8988T (cell line): ENCODE data around the gene ZSCAN9.

Experiments used
- DNase-seq: peaks from one replicate; pipeline ENCODE4 v3.0.0; 2011

Gene ZSCAN9

DNA sequence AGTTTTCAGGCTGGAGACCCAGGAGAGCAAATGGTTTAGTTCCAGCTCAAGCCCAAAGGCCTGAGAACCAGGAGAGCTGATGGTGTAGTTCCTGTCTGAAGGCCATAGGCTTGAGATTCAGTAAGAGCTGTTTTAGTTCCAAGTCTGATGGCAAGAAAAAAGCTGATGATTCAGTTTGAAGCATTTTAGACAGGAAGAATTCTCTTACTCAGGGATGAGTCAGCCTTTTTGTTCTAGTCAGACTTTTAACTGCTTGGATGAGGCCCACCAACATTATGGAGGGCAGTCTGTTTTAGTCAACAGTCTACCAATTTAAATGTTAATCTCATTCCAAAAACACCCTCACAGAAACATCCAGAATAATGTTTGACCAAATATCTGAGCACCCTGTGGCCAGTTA, 44.4 kb downstream of the ZSCAN9 start:
- peak; percentile 31 for DNase-seq

DNA sequence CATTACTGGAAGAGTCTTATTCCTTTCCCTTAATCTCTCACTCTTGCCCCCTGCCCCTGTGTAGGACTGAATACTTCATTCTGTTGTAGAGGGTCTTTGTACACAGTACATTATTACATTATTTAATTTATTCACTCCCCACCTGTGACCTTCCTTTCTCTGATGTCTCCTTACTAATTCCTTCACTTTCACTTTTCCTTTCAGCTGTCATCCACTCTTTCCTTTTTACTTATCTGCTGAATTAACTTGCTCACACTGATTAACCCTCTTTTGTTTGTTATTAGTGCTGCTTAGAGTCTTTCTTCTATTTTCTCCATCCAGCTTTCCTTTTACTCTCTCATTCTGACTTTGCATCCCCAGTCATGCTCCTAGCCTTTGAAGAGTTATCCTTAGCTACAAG, 49.8 kb downstream of the ZSCAN9 start:
- DNase-seq: no peak

- no peak for DNase-seq
Observed at GRCh38 chr6:28277746-28278145, 52.7 kb downstream of the ZSCAN9 start.

DNA sequence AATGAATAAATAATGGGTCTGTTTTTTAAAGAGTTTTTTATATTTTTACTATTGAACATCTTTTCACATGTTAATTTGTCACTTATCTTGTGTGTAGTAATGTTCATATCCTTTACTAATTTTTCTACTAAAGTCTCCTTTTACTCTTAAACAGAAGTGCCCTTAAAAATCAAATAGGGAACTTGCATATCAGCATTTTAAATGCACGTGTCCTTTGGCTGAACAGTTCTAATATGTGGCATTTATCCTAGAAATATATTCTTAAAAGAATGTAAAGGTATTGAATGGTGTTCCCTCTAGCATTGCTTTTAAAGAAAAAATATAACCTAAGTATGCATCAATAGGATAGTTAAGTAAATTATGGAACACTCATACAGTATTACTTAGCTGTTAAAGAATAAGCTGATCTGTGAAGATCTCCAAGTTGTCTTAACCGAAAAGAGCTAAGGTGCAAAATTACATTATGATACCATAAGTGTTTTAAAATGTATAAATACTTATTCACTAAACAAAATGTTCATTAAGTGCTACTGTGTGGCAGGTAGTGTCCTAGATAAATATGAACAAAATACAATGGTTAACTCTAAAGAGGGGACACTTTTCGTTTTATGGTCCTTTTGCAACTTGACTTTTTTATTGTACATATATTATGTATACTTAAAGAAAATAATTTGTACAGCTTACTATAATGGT, 55.7 kb downstream of the ZSCAN9 start:
- DNase-seq: no peak

DNA sequence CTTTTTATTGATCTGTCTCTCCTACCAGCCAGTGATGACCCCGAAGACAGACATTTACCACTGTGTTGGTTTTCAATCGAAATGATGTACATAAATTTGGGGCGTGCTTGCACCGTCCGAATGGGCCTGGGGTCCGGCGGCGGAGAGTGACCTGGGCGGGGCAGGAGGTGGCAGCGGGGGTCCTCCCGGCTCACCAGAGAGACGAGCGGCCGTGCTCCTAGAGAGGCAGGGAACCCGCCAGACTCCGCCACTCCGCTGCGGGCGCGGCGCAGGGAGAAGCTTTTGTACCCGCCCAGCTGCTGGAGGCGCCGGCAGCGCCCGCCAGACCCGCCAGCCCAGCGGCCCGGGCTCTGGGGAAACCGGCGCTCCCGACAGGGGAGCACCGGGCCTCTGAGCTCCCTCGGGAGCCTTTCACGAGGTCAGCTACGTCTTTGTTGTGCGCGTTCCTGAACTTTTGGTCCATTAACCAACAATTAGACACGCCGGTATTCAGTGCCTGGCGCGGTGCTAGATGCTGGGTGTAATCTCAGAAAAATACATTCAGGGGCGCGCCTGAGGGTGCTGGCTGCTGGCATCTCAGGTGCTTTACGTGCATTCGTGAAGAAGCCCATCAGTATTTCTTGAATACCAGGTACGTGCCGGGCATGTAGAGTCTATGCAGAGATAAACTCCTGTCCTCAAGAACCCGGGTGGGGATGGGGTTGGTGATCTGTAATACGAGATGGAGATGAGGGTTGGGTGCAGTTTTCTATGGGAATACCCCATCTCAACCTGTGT, 56.4 kb downstream of the ZSCAN9 start, which contains the start of gene PGBD1:
TSS of gene PGBD1 (plus strand) at position 285 of the 777 bp plus-strand sequence. CDS start 2,242 bp downstream, outside the sequence.
- peak; percentile 35 for DNase-seq

GRCh38 chr6:28282926-28283325, 57.9 kb downstream of the ZSCAN9 start:
- no peak for DNase-seq
